K562 (cell line): ENCODE data around the gene CEBPA. TPM values are rescaled to one million over a fixed set of nuclear protein-coding genes. Genes with fewer than 3 reads are reported as not detected.

Experiments
- ATAC-seq: fragments of 200-7000 bp; cut with Tn5 transposase; 3 replicates; pipeline ENCODE4 v1.9.1; 2020; ENCODE audit warnings: moderate library complexity
- BruUV-seq: library from RNA; stranded (reverse); fragments of 400-500 nt; replicated peaks from 2 replicates; lab custom pipeline; 2021; lab: Mats Ljungman, UMichigan
- CTCF ChIA-PET: fragments of 300-600 bp; formaldehyde crosslinking; extraction: SDS; loops from one replicate; lab custom pipeline; 2021; ENCODE audit warnings: low intra/inter-chr PET ratio; lab: Yijun Ruan, JAX
- POLR2A ChIA-PET: fragments of 300-600, 350-650 bp; sonication (Branson Sonifier 250); formaldehyde crosslinking; extraction: SDS; loops from one replicate; lab custom pipeline; 2021; ENCODE audit warnings: antibody characterized with exemption, inconsistent platforms; lab: Yijun Ruan, JAX
- DNase-seq, 4 experiments: peaks; one replicate each; pipeline versions ENCODE4 v3.0.0 to v3.0.0-alpha.2; 2011 to 2018; ENCODE audit warnings: low spot score in 3 of 4, mixed read lengths in 3 of 4; ENCODE audit errors: extremely low read depth in 1 of 4
- FAIRE-seq: peaks from 2 replicates; lab custom pipeline; 2011; peaks lifted over from hg19 to GRCh38; lab: Jason Lieb, UNC
- H2AFZ ChIP-seq: 2 replicates; pipeline ENCODE4 v1.6.0; 2011; ENCODE audit warnings: low read depth, low read length, control low read depth, inconsistent platforms
- H3K27ac ChIP-seq: fragments of 200-600 bp; 3 replicates; pipeline ENCODE4 v1.8.0; 2011; ENCODE audit warnings: low read depth, mild to moderate bottlenecking, control low read depth, inconsistent platforms, low read length, moderate library complexity, mixed read lengths; ENCODE audit errors: extremely low read depth
- H3K27me3 ChIP-seq, 2 experiments: fragments of 300-600 bp in 1 of 2; 2 replicates in 1 of 2; 3 replicates in 1 of 2; pipeline versions ENCODE4 v1.6.0 to v1.8.0; 2011; ENCODE audit warnings: inconsistent platforms in 2 of 2, low read length in 2 of 2, mild to moderate bottlenecking in 1 of 2, mixed read lengths in 1 of 2, moderate library complexity in 1 of 2; ENCODE audit not compliant: control insufficient read depth in 2 of 2, insufficient read depth in 2 of 2
- H3K36me3 ChIP-seq: fragments of 300-600 bp; 3 replicates; pipeline ENCODE4 v1.8.0; 2011; ENCODE audit warnings: mild to moderate bottlenecking, low read length, inconsistent platforms; ENCODE audit not compliant: control insufficient read depth, insufficient read depth
- H3K4me1 ChIP-seq, 2 experiments: fragments of 200-600 bp in 1 of 2; replicated peaks in 1 of 2; 2 replicates in 1 of 2; 3 replicates in 1 of 2; pipeline versions ENCODE4 v1.5.1 to v1.8.0; 2011; ENCODE audit warnings: inconsistent platforms in 2 of 2, low read length in 2 of 2, mild to moderate bottlenecking in 1 of 2, mixed read lengths in 1 of 2, moderate library complexity in 1 of 2; ENCODE audit not compliant: control insufficient read depth in 2 of 2, insufficient read depth in 2 of 2
- H3K4me2 ChIP-seq: 2 replicates; pipeline ENCODE4 v1.6.1; 2011; ENCODE audit warnings: low read length, control low read depth, inconsistent platforms, mixed read lengths; ENCODE audit not compliant: insufficient read depth
- H3K4me3 ChIP-seq: fragments of 200-600 bp; sonication (generic), shearing (Covaris generic); 2 replicates; pipeline ENCODE4 v1.5.1; 2016; ENCODE audit warnings: control low read depth, inconsistent platforms
- H3K79me2 ChIP-seq: fragments of 200-600 bp; 3 replicates; pipeline ENCODE4 v1.8.0; 2011; ENCODE audit warnings: low read length, inconsistent platforms; ENCODE audit not compliant: control insufficient read depth, insufficient read depth
- H3K9ac ChIP-seq, 2 experiments: 2 replicates each; pipeline versions ENCODE4 v1.6.0 to v1.6.1; 2011; ENCODE audit warnings: low read depth in 2 of 2, low read length in 2 of 2, control low read depth in 1 of 2, inconsistent platforms in 1 of 2, mild to moderate bottlenecking in 1 of 2, mixed read lengths in 1 of 2; ENCODE audit not compliant: insufficient read depth in 1 of 2
- H3K9me1 ChIP-seq: one replicate; pipeline ENCODE4 v1.6.0; 2011; ENCODE audit warnings: inconsistent platforms, mild to moderate bottlenecking, low read length, moderate library complexity; ENCODE audit not compliant: control insufficient read depth, insufficient read depth
- H3K9me3 ChIP-seq: replicated peaks from 2 replicates; pipeline ENCODE4 v1.5.1; 2011; ENCODE audit warnings: low read depth, low read length, inconsistent platforms; ENCODE audit not compliant: control insufficient read depth, insufficient read depth
- H4K20me1 ChIP-seq: replicated peaks from 2 replicates; pipeline ENCODE4 v1.6.1; 2011; ENCODE audit warnings: low read length, inconsistent platforms, mixed read lengths; ENCODE audit not compliant: control insufficient read depth, insufficient read depth
- DACH1 ChIP-seq: fragments of 450-650 bp; IDR thresholded peaks from 2 replicates; pipeline ENCODE4 v1.6.1; 2018; ENCODE audit not compliant: partially characterized antibody
- L3MBTL2 ChIP-seq: fragments of 450-650 bp; IDR thresholded peaks from 2 replicates; pipeline ENCODE4 v1.6.1; 2016; ENCODE audit warnings: mild to moderate bottlenecking, moderate library complexity
- RBM15 ChIP-seq: fragments of 200-400 bp; formaldehyde crosslinking; IDR thresholded peaks from 2 replicates; pipeline ENCODE4 v1.6.1; 2018; ENCODE audit warnings: mild to moderate bottlenecking, low read length, moderate library complexity; ENCODE audit not compliant: insufficient read depth
- SAFB2 ChIP-seq: fragments of 200-400 bp; formaldehyde crosslinking; IDR thresholded peaks from 2 replicates; pipeline ENCODE4 v1.6.1; 2018; ENCODE audit warnings: borderline replicate concordance, low read length, low read depth, moderate library complexity; ENCODE audit not compliant: severe bottlenecking
- ZBTB9 ChIP-seq: fragments of 450-650 bp; formaldehyde crosslinking; IDR thresholded peaks from 2 replicates; pipeline ENCODE4 v1.4.0; 2020; ENCODE audit warnings: mild to moderate bottlenecking, moderate library complexity
- ZC3H11A ChIP-seq: IDR thresholded peaks from 2 replicates; pipeline ENCODE4 v1.6.1; 2012; ENCODE audit warnings: low read depth, low read length, improper control_type of control experiment
- in situ Hi-C: fragments of 300-500 bp; cut with MboI; formaldehyde crosslinking; loops from 4 replicates; pipeline ENCODE4 v1.15.0; 2018; ENCODE audit warnings: inconsistent platforms, mixed read lengths
- intact Hi-C: fragments of 100-400 bp; cut with micrococcal nuclease; formaldehyde crosslinking; loops from 2 replicates; pipeline ENCODE4 v1.14.2; 2022
- polyA plus RNA-seq, 8 experiments: library from polyadenylated mRNA; depleted of rRNA in 4 of 8; stranded (reverse) in 5 of 8; unstranded in 3 of 8; fragments of >200 nt; fragmentation: Nextera tagmentation in 2 of 8; fragmentation: Illumina TruSeq in 1 of 8; extraction: Ambion mirVana in 2 of 8; extraction: Trizol in 1 of 8; gene quantifications; 2 replicates each; pipeline versions ENCODE4 v1.2.1 to v1.2.3, GENCODE V29; 2011 to 2014; ENCODE audit warnings: inconsistent platforms in 1 of 8, missing spikeins in 1 of 8
- total RNA-seq, 7 experiments: library from RNA; depleted of rRNA in 6 of 7; stranded (reverse); fragments of >200 nt in 6 of 7; fragmentation: Illumina TruSeq in 2 of 7; extraction: Trizol in 2 of 7; gene quantifications; 2 replicates each; pipeline versions ENCODE4 v1.2.1 to v1.2.3, GENCODE V29; 2011 to 2021; ENCODE audit warnings: low replicate concordance in 1 of 7
- TF ChIP-seq, protein P1 (sequence below): fragments of 250-450 bp; sonication (Bioruptor Pico); IDR thresholded peaks from 2 replicates; pipeline ENCODE4 v1.4.0; 2020; ENCODE audit warnings: borderline replicate concordance
- TF ChIP-seq, protein P2 (sequence below), 2 experiments: fragments of 450-650 bp; IDR thresholded peaks; 2 replicates each; pipeline ENCODE4 v1.6.1; 2016
- TF ChIP-seq, protein P3 (sequence below): fragments of 450-650 bp; IDR thresholded peaks from 2 replicates; pipeline ENCODE4 v1.6.1; 2016; ENCODE audit warnings: low read depth

The CEBPA gene
- total and polyA plus RNA-seq, 9 of the 15 experiments (the other 6 are each of a cell fraction or from before 2014, with no cell fraction given): 0.03 to 0.59 (median 0.15) TPM; not detected in 2

GRCh38 chr19:33289261-33289660 lies 13.1 kb downstream of the CEBPA start:
- POLR2A ChIA-PET: interaction anchor here (1.3 kb wide), 1 partner anchor 14 kb away, joined by 3 read pairs; no protein-coding TSS in a partner anchor
- no peak overlapping the region for H3K4me2 ChIP-seq
- in situ Hi-C loops: no loop called here
- BruUV-seq: no TSS peak
- H3K9me3 ChIP-seq: no peaks in the 10 kb centered on the region
- intact Hi-C loops: no loop called here
- DNase-seq (no peak), ATAC-seq (no peak)
- no peaks in the 10 kb centered on the region for H4K20me1 ChIP-seq
- H3K9ac ChIP-seq: no peak overlapping the region
- no peak overlapping the region for H3K4me3 ChIP-seq
- H3K4me1 ChIP-seq: peaks cover 10 to 16% of the 10 kb centered on the region in 2 experiments; a peak in 3 of 5 replicates
- no peaks in the 10 kb centered on the region for H3K79me2 ChIP-seq
- no peak overlapping the region for H3K27ac ChIP-seq
- TF ChIP-seq, protein P1, sequence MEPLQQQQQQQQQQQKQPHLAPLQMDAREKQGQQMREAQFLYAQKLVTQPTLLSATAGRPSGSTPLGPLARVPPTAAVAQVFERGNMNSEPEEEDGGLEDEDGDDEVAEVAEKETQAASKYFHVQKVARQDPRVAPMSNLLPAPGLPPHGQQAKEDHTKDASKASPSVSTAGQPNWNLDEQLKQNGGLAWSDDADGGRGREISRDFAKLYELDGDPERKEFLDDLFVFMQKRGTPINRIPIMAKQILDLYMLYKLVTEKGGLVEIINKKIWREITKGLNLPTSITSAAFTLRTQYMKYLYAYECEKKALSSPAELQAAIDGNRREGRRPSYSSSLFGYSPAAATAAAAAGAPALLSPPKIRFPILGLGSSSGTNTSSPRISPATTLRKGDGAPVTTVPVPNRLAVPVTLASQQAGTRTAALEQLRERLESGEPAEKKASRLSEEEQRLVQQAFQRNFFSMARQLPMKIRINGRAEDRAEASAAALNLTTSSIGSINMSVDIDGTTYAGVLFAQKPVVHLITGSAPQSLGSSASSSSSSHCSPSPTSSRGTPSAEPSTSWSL (CRISPR knock-in tag): no peak
- TF ChIP-seq DACH1 (no peak), ZC3H11A (no peak), RBM15 (no peak), SAFB2 (no peak), L3MBTL2 (no peak), ZBTB9 (CRISPR knock-in tag) (no peak)
- TF ChIP-seq, protein P2, sequence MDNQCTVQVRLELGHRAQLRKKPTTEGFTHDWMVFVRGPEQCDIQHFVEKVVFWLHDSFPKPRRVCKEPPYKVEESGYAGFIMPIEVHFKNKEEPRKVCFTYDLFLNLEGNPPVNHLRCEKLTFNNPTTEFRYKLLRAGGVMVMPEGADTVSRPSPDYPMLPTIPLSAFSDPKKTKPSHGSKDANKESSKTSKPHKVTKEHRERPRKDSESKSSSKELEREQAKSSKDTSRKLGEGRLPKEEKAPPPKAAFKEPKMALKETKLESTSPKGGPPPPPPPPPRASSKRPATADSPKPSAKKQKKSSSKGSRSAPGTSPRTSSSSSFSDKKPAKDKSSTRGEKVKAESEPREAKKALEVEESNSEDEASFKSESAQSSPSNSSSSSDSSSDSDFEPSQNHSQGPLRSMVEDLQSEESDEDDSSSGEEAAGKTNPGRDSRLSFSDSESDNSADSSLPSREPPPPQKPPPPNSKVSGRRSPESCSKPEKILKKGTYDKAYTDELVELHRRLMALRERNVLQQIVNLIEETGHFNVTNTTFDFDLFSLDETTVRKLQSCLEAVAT (IDR thresholded peaks at IDR 0.05): no peak
- TF ChIP-seq, protein P3, sequence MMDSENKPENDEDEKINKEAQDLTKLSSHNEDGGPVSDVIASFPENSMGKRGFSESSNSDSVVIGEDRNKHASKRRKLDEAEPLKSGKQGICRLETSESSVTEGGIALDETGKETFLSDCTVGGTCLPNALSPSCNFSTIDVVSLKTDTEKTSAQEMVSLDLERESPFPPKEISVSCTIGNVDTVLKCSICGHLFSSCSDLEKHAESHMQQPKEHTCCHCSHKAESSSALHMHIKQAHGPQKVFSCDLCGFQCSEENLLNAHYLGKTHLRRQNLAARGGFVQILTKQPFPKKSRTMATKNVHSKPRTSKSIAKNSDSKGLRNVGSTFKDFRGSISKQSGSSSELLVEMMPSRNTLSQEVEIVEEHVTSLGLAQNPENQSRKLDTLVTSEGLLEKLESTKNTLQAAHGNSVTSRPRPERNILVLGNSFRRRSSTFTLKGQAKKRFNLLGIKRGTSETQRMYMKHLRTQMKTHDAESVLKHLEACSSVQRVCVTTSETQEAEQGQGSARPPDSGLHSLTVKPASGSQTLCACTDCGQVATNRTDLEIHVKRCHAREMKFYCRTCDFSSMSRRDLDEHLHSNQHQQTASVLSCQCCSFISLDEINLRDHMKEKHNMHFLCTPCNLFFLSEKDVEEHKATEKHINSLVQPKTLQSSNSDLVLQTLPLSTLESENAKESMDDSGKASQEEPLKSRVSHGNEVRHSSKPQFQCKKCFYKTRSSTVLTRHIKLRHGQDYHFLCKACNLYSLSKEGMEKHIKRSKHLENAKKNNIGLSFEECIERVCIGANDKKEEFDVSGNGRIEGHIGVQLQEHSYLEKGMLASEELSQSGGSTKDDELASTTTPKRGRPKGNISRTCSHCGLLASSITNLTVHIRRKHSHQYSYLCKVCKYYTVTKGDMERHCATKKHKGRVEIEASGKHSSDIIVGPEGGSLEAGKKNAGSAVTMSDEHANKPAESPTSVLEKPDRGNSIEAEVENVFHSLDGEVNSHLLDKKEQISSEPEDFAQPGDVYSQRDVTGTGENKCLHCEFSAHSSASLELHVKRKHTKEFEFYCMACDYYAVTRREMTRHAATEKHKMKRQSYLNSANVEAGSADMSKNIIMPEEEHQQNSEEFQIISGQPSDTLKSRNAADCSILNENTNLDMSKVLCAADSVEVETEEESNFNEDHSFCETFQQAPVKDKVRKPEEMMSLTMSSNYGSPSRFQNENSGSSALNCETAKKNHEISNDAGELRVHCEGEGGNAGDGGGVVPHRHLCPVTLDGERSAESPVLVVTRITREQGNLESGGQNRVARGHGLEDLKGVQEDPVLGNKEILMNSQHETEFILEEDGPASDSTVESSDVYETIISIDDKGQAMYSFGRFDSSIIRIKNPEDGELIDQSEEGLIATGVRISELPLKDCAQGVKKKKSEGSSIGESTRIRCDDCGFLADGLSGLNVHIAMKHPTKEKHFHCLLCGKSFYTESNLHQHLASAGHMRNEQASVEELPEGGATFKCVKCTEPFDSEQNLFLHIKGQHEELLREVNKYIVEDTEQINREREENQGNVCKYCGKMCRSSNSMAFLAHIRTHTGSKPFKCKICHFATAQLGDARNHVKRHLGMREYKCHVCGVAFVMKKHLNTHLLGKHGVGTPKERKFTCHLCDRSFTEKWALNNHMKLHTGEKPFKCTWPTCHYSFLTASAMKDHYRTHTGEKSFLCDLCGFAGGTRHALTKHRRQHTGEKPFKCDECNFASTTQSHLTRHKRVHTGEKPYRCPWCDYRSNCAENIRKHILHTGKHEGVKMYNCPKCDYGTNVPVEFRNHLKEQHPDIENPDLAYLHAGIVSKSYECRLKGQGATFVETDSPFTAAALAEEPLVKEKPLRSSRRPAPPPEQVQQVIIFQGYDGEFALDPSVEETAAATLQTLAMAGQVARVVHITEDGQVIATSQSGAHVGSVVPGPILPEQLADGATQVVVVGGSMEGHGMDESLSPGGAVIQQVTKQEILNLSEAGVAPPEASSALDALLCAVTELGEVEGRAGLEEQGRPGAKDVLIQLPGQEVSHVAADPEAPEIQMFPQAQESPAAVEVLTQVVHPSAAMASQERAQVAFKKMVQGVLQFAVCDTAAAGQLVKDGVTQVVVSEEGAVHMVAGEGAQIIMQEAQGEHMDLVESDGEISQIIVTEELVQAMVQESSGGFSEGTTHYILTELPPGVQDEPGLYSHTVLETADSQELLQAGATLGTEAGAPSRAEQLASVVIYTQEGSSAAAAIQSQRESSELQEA: no peak
- TF ChIP-seq, all 486 proteins: peak for 0
- peaks cover 17 to 58% of the 10 kb centered on the region in 2 experiments; a peak in 4 of 5 replicates for H3K27me3 ChIP-seq
- H3K9me1 ChIP-seq: no peaks in the 10 kb centered on the region
- CTCF ChIA-PET: interaction anchor here (0.6 kb wide), 1 partner anchor 385 kb away, joined by 3 read pairs; no protein-coding TSS in a partner anchor
- no peak for FAIRE-seq
- H3K36me3 ChIP-seq: no peaks in the 10 kb centered on the region
- no peak overlapping the region for H2AFZ ChIP-seq
